ACHN (cell line): Measurements from ENCODE around the gene CDKAL1.

Source experiments
- DNase-seq: peaks from one replicate; pipeline ENCODE4 v3.0.0-alpha.2; 2015
- in situ Hi-C: cut with HindIII; loops from 2 replicates; pipeline ENCODE4 v1.10.0; 2017; ENCODE audit warnings: low sequenced_read_pairs, low pct_ligation_motif_present, low pct_unique_long_range_greater_than_20kb

CDKAL1 gene

DNA sequence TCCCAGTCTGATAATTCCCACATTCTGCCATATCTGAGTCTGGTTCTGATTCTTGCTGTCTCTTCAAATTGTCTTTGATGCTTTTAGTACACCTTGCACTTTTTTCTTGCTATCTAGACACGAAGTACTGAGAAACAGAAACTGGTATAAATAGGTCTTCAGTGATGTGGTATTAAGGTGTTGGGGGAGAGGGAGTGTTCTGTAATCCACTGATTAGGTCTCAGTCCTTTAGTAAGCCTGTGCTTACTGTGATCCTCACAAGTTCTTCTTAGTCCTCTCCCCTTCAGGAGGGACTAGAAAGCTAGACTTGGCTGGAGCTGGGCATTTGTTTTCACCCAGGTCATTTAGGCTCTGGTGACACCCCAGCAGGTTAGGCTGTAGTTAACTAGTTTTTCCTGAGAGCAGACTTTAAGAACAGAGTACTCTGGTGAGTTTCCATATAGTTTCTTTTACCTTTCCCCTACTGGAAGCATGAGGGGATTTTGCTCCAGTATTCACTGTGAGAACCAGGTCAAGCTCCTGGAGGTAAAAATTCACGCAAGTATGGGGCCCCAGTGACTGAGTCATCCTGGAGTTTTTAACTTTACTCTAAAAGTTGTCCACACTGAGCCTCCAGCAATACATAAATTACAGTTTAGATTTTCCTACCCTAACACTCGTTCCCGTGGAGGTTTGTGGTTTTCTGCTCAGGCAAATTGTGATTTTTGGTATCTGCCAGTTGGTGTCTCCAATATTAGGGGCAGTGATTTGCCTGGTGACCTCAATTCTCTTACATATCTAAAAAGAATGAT, 154.6 kb downstream of the CDKAL1 start:
- DNase-seq, result peak; percentile 39
- in situ Hi-C loops, result no loop called here

DNA sequence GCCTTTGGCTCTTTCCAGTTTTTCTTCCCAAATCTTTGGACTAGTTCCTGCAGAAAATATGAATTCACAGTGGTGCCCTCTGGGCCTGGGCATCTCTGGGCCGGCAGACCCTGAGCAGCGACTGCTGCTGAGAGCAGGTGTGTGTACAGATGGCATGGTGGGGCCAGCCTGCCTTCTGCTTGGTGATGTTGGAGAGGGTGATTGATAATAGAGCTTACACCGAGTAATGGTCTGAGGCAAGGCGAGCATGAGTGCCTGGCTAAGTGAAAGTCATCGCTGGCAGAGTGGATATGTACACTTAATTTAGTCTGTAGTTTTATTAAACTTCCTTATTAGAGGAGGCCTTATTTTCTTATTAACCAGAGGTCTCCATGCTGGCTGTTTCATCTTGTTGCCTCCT, 156.9 kb downstream of the CDKAL1 start:
- in situ Hi-C loops, result no loop called here
- no peak for DNase-seq

DNA sequence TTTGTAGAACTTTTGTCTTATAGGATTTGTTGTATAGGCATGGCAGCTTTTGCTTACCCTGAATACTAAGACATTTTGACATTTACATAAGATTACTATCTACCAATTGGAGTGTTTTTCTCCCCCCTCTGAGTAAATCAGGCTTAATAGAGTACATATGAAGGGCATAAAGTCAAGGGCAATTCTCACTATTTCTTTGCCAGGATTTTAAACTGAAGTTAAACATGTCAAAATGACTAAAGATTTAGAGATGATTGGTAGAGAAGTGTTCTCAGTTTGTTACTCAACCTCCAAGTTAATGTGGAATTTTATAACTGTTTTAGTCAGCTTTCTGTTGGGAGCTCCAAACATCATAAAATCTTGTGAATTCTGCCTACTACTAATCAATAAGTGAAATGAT, 157.8 kb downstream of the CDKAL1 start:
- DNase-seq, result no peak
- in situ Hi-C loops, result no loop called here

DNA sequence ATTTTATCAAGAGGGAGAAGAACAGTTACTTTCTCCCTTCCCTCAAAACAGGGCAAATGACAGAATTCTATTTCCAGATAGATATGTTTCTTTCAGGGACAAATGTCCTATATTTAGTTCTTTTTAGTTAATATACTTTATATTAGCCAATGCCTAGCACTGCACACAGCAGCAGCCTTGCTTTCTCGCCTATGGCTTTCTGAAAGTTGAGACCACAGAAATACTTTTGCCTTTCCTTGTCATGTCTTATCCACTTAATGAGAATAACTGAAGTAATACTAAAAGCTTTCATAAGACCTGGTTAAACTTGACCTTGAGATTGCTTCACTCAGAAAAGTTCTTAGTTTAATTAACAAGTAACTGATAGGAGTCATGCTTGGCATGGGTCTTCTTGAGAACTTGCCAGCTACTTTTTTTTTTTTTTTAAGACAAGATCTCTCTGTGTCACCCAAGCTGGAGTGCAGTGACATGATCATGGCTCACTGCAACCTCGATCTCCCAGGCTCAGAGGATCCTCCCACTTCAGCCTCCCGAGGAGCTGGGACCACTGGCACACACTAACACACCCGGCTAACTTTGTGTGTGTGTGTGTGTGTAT, 159.3 kb downstream of the CDKAL1 start:
- in situ Hi-C loops, result no loop called here

DNA sequence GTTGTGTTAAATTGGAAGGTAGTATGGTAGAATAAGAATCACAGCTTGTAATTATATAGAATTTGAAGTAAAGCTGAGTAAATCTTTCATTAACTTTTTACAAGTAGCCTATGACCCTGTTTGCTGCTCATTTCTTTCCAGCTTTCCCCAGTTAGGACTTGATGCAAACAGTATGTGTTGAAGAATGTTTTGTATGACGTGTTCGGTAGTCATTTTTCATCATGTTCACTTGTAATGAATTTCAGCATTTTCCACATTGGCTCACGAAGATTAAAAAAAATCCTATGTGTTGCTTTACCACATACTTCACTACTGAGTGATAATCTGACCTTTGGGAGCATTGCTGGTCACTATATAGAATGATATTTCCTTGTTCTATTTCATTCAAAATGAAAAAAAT, 162.4 kb downstream of the CDKAL1 start:
- DNase-seq, result no peak
- in situ Hi-C loops, result no loop called here

More for the DNA sequence above, 159.3 kb downstream of the CDKAL1 start:
- DNase-seq, result no peak

DNA sequence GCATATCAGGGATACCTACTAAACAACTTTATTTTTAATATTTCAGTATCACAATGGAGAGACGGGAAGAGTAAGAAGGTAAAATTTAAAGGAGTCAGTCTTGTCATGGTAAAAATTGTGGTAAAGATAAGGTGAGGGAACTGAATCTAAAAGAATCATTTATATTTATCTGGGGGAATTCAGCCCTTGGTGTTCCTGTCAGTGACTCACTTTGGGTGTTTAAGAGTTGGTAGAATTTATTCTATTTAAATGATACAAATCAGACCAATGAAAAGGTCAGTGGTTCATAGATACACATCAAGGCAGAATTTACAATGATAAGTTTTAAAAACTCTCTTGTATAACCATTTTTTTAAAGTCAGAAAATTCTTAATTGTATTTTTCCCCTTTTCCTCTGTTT, 164.4 kb downstream of the CDKAL1 start:
- in situ Hi-C loops, result no loop called here
- DNase-seq, result no peak

DNA sequence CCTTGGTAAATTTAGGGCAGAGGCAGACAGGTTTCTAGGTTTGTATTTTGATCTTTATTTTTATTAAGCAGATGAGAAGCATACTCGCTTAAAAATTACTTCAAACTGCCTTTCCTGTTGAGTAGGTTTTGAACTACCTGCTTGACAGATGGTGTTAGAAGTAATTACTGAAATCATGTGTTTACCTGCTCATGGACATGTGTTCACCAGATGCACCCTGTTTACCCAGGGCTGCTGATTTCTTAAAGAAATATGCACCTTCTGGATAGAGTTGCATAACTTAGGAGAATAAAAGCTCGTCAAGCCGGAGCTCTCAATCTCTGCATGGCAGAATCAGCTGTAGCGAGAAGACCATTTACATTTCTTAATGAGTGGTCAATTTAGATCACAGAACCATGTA, 165.1 kb downstream of the CDKAL1 start:
- no peak for DNase-seq
- in situ Hi-C loops, result no loop called here

DNA sequence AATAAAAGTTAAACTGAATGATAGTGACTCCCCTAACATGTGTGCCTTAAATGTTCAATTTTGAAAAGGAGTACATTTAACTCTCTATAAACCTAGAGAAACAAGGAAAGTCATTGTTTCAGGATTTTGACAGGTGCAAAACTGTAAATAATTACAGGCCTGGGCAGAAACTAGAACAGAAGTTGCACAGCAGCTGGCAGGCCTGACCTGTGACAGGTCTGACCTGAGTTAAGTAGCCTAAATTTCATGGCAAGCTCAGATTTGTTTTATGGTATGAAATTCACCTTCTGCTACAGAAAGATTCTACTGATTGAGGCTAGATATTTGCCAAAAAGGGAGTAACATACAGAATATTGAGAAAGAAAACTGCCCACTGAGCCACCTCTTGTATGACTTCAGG, 166.1 kb downstream of the CDKAL1 start:
- in situ Hi-C loops, result no loop called here
- no peak for DNase-seq

DNA sequence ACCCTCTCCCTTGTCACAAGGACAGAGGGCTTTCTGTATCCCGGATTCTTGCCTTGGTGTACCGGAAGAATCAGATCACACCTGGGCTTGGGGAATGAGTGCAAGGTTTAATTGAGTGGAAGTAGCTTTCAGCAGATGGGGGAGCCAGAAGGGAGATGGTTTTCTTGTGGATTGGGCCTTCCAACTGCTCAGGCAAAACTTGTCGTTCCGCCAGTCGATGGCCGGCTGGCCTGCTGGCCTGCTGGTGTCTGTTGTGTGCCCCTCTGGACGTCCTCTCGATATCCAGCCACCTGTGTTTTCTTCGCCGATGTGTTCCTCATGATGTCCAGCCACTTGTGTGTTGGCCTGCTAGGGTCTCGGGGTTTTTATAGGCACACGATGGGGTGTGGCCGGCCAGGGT, 168.1 kb downstream of the CDKAL1 start:
- DNase-seq, result no peak
- in situ Hi-C loops, result no loop called here

DNA sequence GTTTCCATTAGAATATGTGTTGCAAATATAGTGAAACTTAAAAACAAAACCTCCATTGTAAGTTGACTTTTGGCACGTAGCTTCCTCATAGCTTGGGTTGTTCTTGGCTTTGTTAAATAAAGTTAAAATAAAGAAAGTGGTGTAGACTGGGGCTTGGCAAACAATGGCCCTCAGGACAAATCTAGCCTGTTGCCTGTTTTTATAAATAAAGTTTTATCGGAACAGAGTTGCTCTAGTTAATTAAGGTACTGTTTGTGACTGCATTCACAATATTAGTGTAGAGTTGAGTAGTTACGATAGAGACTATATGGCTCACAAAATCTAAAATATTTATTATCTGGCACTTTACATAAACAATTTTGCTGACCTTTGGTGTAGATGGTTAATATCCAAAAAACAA, 168.8 kb downstream of the CDKAL1 start:
- DNase-seq, result no peak

DNA sequence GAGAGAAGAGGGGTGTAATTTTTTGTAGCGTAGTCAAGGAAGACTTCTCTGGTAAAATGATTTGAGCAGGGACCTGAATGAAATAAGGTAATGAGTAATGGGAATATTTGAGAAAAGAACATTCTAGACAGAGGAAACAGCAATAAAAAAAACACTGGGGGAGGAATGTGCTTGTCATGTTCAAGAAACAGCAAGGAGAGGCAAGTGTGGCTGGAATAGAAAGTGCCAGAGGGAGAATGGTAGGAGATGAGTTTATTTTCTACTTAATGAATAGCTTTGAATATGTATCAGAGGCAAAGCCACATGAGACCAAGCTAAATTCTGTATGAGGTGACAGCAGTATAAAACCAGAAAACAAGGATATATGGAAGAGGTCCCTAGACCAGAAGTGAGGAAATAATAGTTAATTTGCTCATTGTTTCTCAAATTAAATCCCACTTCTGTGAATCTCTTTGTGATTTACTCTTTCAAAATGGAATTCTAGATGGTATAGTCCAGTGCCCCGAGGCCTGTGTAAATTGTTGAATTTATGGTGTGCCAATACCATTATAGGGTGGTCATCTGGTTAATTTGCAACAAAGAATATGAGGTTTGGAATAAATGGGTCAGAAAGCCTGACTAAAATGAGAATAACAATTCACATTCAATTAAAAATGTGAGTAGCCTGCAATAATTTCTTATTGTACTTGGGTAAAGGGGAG, 170.2 kb downstream of the CDKAL1 start:
- DNase-seq, result peak; percentile 27
- in situ Hi-C loops, result no loop called here

More for the DNA sequence above, 168.8 kb downstream of the CDKAL1 start:
- in situ Hi-C loops, result no loop called here

DNA sequence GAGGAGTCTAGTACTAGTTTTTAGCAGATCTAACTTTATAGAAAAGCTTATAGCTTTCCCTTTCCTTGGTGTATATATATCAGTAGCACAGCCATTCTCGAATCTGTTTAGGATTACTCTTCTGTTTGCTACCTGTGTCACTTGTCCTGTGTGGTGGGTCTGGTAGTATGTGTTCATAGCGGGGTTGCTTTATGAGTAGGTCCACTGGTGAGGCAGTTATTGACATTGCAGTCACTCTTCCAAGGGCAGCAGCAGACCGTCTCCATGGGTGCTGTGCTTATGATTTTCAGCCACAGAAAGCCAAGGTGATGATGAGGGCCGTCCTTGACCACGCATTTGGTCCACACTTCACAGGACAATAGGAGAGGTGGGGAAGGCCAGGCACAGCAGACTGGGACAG, 171.5 kb downstream of the CDKAL1 start:
- DNase-seq, result no peak
- in situ Hi-C loops, result no loop called here

DNA sequence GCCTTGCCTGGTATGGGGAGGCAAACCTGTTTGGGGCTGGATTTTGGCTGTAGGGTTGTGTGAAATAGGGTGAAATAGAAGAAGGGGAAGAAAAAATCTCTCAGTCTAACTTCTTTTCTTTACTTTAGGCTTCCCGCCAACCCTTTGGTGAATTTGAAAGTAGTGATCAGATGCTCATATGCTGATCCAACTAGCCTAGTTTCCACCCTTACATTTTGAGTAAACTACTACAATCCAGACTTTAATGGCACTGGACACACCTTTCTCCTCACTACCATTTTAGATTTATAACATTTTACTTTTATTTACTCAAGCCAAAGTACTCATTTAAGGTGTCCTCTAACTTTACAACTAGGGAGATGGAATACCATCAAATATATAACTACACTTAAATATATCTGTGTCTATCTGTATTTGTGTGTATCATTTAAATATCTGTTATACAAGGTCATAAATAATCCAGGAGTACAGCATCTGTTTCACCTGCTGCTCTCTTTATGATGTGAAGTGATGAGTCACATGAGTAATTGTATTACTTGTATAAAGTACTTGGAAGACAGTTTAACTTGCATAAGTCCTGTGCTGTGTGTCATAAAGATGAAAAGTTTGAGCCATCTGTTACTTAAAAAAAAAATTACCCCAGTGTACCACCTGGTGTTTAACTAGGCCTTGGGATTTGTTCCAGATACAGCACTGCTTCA, 172.1 kb downstream of the CDKAL1 start:
- peak; percentile 51 for DNase-seq
- in situ Hi-C loops, result no loop called here

DNA sequence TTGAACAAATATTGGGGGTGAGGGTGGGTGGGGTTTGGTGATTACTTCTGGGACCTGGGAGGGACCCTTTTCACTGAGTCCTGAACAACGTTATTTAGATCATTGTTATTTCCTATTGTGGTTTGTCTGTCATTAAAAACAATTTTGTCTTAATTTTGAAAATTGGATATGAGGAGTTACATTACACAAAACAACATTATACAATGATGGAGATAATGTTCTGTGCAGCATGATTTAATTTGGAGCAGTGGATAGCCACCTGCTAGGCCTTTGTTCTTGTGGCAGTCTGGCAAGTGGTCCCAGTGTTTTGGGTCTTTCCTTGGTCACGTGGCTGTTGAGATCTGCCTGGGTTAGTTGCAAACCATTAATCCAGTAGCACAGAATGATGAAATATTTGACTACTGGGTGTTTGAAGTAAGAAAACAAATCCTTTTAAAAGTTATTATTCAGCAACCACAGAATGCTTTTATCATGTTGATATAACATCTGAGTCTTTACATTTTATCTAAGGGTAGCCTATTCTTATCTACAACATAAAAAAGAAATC, 172.8 kb downstream of the CDKAL1 start:
- no peak for DNase-seq
- in situ Hi-C loops, result no loop called here

DNA sequence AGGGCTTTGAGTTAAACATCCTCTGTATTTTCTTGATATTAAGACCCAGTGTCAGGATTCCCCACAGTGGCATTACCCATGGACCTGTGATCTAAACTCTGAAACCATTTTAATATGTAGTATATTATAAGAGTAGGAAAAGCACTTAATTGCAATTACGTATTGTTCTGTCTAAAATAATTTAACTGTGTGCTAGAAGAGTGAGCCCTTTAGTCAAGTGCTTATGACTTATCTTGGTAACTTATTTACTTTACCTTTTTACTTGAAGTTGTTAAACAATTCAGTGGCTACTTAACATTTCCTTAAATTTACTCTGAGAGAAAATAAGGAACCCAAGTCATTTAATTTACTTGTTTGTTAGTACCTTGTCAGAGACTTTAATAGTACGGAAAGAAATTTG, 173.6 kb downstream of the CDKAL1 start:
- in situ Hi-C loops, result no loop called here
- no peak for DNase-seq

DNA sequence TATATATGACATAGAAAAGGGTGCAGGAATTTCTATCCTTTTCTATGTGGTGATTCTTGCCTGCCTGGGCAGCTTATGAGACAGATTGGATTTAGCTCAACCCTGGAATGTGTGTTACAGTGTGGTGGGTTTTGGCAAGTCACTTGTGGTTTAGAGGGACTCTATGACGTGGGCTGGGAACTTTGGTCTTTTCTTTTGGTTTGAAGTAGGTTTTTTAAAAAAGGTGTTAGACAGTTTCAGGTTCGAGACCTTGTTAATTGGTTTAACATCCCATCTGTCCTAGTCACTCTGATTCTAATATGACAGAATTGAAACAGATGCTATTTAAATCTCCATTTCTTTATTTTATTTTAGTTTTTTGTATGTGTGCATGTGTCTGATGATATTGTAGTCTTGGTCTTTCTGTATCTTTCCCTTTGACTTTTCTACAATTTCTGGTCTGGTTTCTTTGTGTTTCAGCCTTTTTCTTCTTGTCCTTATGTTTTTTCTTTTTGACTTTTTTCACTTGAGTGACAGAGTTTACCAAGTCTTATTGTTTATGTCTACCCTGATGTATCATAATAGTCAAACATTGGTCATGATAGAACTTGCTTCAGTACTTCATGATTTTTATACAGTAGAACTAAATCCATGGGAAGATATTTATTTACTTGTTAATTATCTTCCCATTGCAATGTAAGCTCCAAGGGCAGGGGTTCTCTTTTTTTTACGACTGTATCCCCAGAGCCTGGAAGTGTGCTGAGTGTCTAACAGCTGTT, 174.3 kb downstream of the CDKAL1 start:
- peak; percentile 49 for DNase-seq
- in situ Hi-C loops, result no loop called here

DNA sequence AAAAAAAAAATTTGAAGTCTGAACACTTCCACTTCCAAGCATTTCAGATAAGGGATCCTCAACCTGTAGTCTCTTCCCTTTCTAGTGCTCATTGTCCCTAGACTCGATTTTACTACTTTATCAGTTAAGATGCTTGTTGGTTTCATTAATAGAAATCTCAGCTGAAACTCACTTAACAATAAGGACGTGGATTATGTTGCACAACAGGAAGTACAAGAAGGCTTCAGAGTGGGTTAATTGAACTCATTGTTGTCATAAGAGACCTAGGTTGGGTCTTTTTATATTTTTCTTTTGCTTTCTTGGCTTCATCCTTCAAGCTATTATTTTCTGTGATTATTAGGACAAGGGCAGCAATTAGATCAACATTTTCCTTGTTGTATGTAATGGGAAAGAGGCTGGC, 175.2 kb downstream of the CDKAL1 start:
- DNase-seq, result no peak
- in situ Hi-C loops, result no loop called here

DNA sequence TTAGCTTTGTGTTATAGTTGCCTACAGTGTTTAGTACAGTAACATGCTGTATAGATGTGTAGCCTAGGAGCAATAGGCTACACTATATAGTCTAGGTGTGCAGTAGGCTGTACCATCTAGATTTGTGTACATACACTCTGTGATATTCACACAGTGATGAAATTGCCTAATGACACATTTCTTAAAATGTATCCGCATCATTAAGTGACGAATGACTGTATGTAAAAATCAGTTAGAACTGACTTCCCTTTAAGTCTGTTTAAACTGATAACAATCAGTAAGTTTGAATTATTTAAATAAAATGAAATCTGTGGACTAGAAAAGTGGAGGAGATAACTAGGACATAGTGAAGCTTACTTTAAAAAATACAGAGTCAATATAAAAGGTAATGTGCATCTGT, 176.1 kb downstream of the CDKAL1 start:
- in situ Hi-C loops, result no loop called here
- DNase-seq, result no peak
